Activated naive CD8-positive, alpha-beta T cell treated with anti-CD3 and anti-CD28 coated beads, Interleukin-2, amount 10 ng/mL, durations not matched to agents 7 days and 5 days (primary cell): ENCODE results near the gene SLC43A1. TPM values are rescaled to one million over a fixed set of nuclear protein-coding genes. Genes with fewer than 3 reads are reported as not detected.

Experiments used
- ATAC-seq: fragments of 150-1000 bp; cut with Tn5 transposase; one replicate; pipeline ENCODE4 v1.10.0; 2021; ENCODE audit warnings: low read depth, moderate library complexity
- POLR2A ChIA-PET: fragments of 350-600 bp; sonication (Branson Sonifier 250); formaldehyde crosslinking; loops from one replicate; lab custom pipeline; 2021; ENCODE audit warnings: antibody characterized with exemption; lab: Charles Lee
- DNase-seq: peaks from one replicate; pipeline ENCODE4 v3.0.0; 2021
- H3K27ac Mint-ChIP-seq: one replicate; pipeline ENCODE4 v1.8.0; 2022; ENCODE audit warnings: mild to moderate bottlenecking, mixed read lengths
- H3K27me3 Mint-ChIP-seq: one replicate; pipeline ENCODE4 v1.8.0; 2022; ENCODE audit warnings: mild to moderate bottlenecking, moderate library complexity, mixed read lengths
- H3K36me3 Mint-ChIP-seq: one replicate; pipeline ENCODE4 v1.8.0; 2021; ENCODE audit warnings: mild to moderate bottlenecking, mixed read lengths
- H3K4me1 Mint-ChIP-seq: one replicate; pipeline ENCODE4 v1.8.0; 2021; ENCODE audit warnings: mixed read lengths
- H3K4me3 Mint-ChIP-seq: one replicate; pipeline ENCODE4 v1.8.0; 2022; ENCODE audit warnings: mild to moderate bottlenecking, moderate library complexity, mixed read lengths
- H3K9me3 Mint-ChIP-seq: one replicate; pipeline ENCODE4 v1.8.0; 2021; ENCODE audit warnings: mixed read lengths
- total RNA-seq, 2 experiments: library from RNA; stranded (reverse); gene quantifications; one replicate each; pipeline ENCODE4 v1.2.3, GENCODE V29; 2021

Gene SLC43A1
- 10 to 100 TPM; 28.2 to 28.8 TPM for total RNA-seq

DNA sequence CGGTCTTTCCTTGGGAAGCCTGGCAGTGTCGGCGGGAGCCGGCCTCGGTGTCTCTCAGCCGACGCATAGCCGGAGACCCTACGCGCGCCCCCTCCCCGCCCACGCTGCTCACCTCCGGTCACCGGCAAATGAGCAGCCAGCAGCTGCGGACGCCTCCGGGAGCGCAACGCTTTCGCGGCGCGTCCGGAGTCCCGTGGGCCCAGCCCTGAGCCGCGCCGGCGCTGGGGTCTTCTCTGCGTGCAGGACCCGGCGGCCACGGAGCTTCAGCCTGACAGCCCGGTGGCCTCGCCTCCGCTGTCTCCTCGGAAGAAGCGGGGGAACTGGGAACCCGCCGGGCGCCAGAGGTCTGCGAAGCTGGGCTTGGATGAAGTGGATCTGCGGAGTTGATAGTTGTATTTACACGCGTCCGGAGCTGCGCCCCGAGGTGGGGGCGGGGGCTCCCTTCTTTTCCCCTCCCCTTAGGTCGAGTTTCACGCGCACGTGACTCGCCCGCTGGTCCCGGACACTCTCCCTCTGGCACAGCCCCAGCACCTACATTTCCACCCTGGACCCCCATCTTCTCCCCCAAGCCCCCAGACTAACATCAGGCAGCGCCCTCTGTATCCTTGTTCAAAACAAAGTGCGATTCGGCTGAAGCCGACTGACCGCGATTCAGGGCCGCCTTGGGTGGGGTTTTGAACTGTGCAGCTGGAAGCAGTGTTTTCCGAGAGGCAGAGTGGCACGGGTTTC is at the start of gene SLC43A1:
Gene SLC43A1, minus strand, starts transcription at position 371 of the 729 bp plus-strand sequence. CDS start 1,591 bp downstream, outside the sequence.
- POLR2A ChIA-PET = interaction anchor here (1.0 to 5.0 kb wide), 9 partner anchors 11 to 226 kb away, joined by 3 to 36 read pairs (median 5); partner anchors contain the start of genes MED19, SELENOH, SSRP1 and TMX2
- Mint-ChIP-seq H3K27ac (peak within 1 kb of the TSS; percentile 98), H3K27me3 (no peaks in the 10 kb centered on the region), H3K36me3 (no peaks in the 10 kb centered on the region), H3K9me3 (no peaks in the 10 kb centered on the region), H3K4me3 (peak within 1 kb of the TSS; percentile 99), H3K4me1 (peaks cover 31% of the 10 kb centered on the region)
- DNase-seq = peak; percentile 66
- ATAC-seq = peak; percentile 43

DNA sequence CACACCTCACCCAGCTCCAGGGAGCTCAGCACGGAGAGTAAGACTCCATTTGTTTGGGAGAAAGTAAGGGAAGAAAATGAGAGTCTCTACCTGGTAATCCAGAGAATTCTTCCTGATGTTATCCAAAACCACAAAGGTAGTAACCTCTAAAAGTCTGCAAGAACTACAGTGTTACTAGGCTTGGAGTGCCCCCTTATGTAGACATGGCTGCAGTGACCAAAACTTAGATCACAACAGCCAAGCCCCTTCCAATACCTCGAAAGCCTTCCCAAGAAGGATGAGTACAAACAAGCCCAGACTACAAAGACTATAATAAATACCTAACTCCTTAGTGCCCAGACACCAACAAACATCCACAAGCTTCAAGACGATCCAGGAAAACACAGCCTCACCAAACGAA is 47.1 kb upstream of the SLC43A1 start:
- H3K4me1 Mint-ChIP-seq = peaks cover 36% of the 10 kb centered on the region
- no peaks in the 10 kb centered on the region for H3K27me3 Mint-ChIP-seq
- POLR2A ChIA-PET = no interaction called here
- H3K36me3 Mint-ChIP-seq = peaks cover 40% of the 10 kb centered on the region
- peak overlapping the region; percentile 71 for H3K27ac Mint-ChIP-seq
- DNase-seq (no peak), ATAC-seq (no peak)
- peak overlapping the region; percentile 67 for H3K4me3 Mint-ChIP-seq
- H3K9me3 Mint-ChIP-seq = no peaks in the 10 kb centered on the region

GRCh38 chr11:57560146-57560545 is 44.6 kb upstream of the SLC43A1 start:
- POLR2A ChIA-PET = no interaction called here

DNA sequence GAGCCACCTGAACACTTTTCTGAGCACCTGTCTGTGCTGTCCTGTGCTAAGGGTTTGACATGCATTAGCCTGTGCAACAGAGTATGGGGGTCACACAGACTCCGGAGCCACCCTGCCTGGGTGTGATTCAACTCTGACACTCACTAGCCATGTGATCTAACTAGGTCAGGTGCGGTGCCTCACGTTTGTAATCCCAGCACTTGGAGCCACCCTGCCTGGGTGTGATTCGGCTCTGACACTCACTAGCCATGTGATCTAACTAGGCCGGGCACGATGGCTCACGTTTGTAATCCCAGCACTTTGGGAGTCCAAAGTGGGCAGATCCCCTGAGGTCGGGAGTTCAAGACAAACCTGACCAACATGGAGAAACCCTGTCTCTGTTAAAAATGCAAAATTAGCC is 40.5 kb upstream of the SLC43A1 start:
- Mint-ChIP-seq H3K27me3 (no peaks in the 10 kb centered on the region), H3K9me3 (no peaks in the 10 kb centered on the region), H3K27ac (no peak overlapping the region), H3K36me3 (peaks cover 47% of the 10 kb centered on the region), H3K4me3 (no peak overlapping the region), H3K4me1 (peaks cover 10% of the 10 kb centered on the region)
- no peak for DNase-seq
- no peak for ATAC-seq
- POLR2A ChIA-PET = no interaction called here

More at GRCh38 chr11:57560146-57560545, 44.6 kb upstream of the SLC43A1 start:
- Mint-ChIP-seq H3K4me1 (peaks cover 36% of the 10 kb centered on the region), H3K4me3 (no peak overlapping the region), H3K27ac (no peak overlapping the region), H3K36me3 (peaks cover 44% of the 10 kb centered on the region), H3K9me3 (no peaks in the 10 kb centered on the region), H3K27me3 (no peaks in the 10 kb centered on the region)
- no peak for ATAC-seq
- DNase-seq = no peak

- DNase-seq (no peak), ATAC-seq (no peak)
- Mint-ChIP-seq H3K27me3 (no peaks in the 10 kb centered on the region), H3K4me1 (peaks cover 9% of the 10 kb centered on the region), H3K4me3 (no peak overlapping the region), H3K27ac (peak overlapping the region; percentile 24), H3K9me3 (no peaks in the 10 kb centered on the region), H3K36me3 (peaks cover 47% of the 10 kb centered on the region)
- POLR2A ChIA-PET = no interaction called here
Observed at GRCh38 chr11:57555393-57555792, 39.9 kb upstream of the SLC43A1 start.

GRCh38 chr11:57552479-57552878 is 37.0 kb upstream of the SLC43A1 start:
- H3K27me3 Mint-ChIP-seq = no peaks in the 10 kb centered on the region
- no peak overlapping the region for H3K27ac Mint-ChIP-seq
- no peak for ATAC-seq
- POLR2A ChIA-PET = no interaction called here
- DNase-seq = no peak
- peaks cover 21% of the 10 kb centered on the region for H3K4me1 Mint-ChIP-seq
- no peak overlapping the region for H3K4me3 Mint-ChIP-seq
- peaks cover 41% of the 10 kb centered on the region for H3K36me3 Mint-ChIP-seq
- no peaks in the 10 kb centered on the region for H3K9me3 Mint-ChIP-seq

DNA sequence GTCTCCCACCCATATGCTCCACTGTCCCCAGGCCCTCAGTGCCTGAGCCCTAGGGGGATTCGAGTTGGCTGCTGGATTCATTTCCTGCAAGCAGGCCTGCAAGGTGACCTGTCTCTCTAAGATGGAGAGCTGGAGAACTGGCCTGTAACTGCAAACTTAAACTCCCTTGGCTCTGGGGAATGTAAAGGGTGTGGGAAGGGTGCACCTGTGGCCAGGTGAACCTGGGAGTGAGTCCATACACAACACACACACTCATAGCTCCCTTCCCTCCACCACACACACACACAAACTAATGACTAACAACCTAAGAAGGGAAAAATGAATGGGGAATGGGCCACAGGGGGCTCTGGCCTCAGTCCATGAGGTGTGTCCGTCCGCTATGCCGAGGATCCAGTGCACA is 36.4 kb upstream of the SLC43A1 start:
- no peak for DNase-seq
- peaks cover 37% of the 10 kb centered on the region for H3K36me3 Mint-ChIP-seq
- no peak overlapping the region for H3K4me3 Mint-ChIP-seq
- H3K27me3 Mint-ChIP-seq = no peaks in the 10 kb centered on the region
- peaks cover 25% of the 10 kb centered on the region for H3K4me1 Mint-ChIP-seq
- H3K27ac Mint-ChIP-seq = no peak overlapping the region
- ATAC-seq = no peak
- no peaks in the 10 kb centered on the region for H3K9me3 Mint-ChIP-seq
- POLR2A ChIA-PET = no interaction called here

DNA sequence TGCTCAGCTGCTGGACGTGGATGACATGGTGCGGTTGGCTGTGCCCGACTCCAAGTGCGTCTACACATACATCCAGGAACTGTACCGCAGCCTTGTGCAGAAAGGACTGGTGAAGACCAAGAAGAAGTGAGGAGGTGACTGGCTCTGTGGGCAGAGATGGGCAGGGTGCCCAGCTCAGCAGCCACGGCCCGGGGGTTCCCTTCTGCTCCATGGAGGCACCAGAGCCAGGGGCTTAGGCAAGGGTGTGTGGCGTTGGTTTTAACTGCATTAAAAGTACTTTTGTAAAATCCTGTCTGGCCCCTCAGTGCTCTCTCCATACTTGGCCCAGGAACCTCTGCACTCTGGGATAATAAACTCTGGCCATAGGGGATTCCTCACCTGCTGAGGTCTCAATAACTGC is 34.5 kb upstream of the SLC43A1 start:
- Mint-ChIP-seq H3K9me3 (no peaks in the 10 kb centered on the region), H3K27ac (peak overlapping the region; percentile 50), H3K4me3 (no peak overlapping the region), H3K27me3 (no peaks in the 10 kb centered on the region), H3K36me3 (peaks cover 32% of the 10 kb centered on the region), H3K4me1 (peaks cover 23% of the 10 kb centered on the region)
- DNase-seq (no peak), ATAC-seq (no peak)
- POLR2A ChIA-PET = interaction anchor here (0.5 to 1.0 kb wide), 2 partner anchors 16 to 94 kb away, joined by 3 to 4 read pairs; no protein-coding TSS in a partner anchor

DNA sequence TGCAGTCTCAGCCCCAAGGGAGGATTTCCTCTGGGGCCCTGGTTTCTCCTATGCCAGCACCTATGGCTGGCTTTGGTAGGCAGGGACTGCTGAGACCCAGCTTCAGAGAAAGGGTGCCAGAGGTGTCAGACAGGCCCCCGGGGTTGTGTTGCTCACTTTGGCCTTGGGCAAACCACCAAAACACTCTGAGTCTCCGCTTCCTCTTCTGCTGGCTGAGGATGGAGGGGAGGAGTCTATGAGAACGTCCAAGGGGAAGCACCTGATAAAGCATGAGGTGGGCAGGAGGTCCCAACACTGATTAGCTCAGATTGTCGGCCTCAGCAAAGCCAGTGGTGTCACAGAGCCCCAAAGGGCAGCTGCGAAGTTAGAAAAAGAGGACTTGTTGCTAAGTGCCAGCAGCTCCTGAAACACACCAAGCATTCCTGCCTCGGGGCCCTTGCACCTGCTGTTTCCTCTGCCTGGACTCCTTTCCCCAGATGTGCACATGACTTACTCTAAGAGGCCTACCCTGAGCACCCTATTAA is 32.4 kb upstream of the SLC43A1 start:
- H3K4me1 Mint-ChIP-seq = peaks cover 25% of the 10 kb centered on the region
- no peaks in the 10 kb centered on the region for H3K9me3 Mint-ChIP-seq
- POLR2A ChIA-PET = no interaction called here
- H3K27me3 Mint-ChIP-seq = no peaks in the 10 kb centered on the region
- DNase-seq (no peak), ATAC-seq (peak; percentile 69)
- H3K27ac Mint-ChIP-seq = peak overlapping the region; percentile 66
- H3K4me3 Mint-ChIP-seq = no peak overlapping the region
- H3K36me3 Mint-ChIP-seq = peaks cover 22% of the 10 kb centered on the region

DNA sequence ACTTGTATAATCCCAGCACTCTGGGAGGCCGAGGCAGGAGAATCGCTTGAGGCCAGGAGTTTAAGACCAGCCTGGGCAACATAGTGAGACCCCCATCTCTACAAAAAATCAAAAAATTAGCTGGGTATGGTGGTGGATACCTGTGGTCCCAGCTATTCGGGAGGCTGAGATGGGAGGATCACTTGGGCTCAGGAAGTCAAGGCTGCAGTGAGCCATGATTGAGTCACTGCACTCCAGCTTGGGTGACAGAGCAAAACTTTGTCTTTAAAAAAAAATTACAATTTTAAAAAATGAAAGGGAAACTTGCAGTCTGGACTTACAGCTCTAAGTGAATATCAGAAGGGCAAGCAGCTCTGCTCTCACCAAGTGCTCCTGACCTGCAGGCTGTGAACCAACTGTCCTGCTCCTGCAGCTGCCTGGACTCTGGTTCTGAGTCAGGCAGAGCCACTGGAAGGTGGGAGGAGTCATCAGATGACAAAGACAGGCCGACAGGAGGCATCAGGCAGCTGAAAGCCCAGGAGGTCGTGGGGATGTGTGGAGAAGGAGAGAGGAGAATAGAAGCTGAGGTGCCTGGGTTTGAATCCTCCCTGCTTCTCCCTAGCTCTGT is 31.5 kb upstream of the SLC43A1 start:
- H3K27ac Mint-ChIP-seq = peak overlapping the region; percentile 66
- DNase-seq (no peak), ATAC-seq (no peak)
- H3K4me3 Mint-ChIP-seq = no peak overlapping the region
- H3K4me1 Mint-ChIP-seq = peaks cover 26% of the 10 kb centered on the region
- POLR2A ChIA-PET = no interaction called here
- no peaks in the 10 kb centered on the region for H3K9me3 Mint-ChIP-seq
- H3K36me3 Mint-ChIP-seq = peaks cover 17% of the 10 kb centered on the region
- H3K27me3 Mint-ChIP-seq = no peaks in the 10 kb centered on the region

GRCh38 chr11:57546451-57546850 is 30.9 kb upstream of the SLC43A1 start:
- Mint-ChIP-seq H3K27ac (no peak overlapping the region), H3K36me3 (peaks cover 11% of the 10 kb centered on the region), H3K4me1 (peaks cover 26% of the 10 kb centered on the region), H3K27me3 (no peaks in the 10 kb centered on the region), H3K4me3 (no peak overlapping the region), H3K9me3 (no peaks in the 10 kb centered on the region)
- DNase-seq (no peak), ATAC-seq (no peak)
- POLR2A ChIA-PET = no interaction called here

DNA sequence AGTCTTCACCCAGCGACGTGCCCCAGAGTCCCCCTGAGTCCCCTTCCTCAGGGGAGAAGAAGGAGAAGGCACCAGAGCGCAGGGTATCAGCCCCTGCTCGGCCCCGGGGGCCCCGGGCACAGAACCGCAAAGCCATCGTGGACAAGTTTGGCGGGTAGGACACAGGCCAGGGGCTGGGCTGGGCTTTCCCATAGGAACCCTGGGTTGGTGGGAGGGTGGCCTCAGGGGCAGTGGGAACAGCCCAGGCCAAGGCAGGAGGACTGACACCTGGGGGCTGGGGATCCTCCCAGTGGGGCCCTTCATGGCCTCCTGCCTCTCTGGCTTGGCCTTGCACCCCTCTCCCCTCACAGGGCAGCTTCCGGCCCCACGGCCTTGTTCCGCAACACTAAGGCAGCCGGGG is 30.4 kb upstream of the SLC43A1 start:
- Mint-ChIP-seq H3K4me3 (no peak overlapping the region), H3K4me1 (peaks cover 26% of the 10 kb centered on the region), H3K9me3 (no peaks in the 10 kb centered on the region), H3K27me3 (no peaks in the 10 kb centered on the region), H3K36me3 (peaks cover 11% of the 10 kb centered on the region), H3K27ac (no peak overlapping the region)
- DNase-seq = no peak
- no peak for ATAC-seq
- POLR2A ChIA-PET = no interaction called here

DNA sequence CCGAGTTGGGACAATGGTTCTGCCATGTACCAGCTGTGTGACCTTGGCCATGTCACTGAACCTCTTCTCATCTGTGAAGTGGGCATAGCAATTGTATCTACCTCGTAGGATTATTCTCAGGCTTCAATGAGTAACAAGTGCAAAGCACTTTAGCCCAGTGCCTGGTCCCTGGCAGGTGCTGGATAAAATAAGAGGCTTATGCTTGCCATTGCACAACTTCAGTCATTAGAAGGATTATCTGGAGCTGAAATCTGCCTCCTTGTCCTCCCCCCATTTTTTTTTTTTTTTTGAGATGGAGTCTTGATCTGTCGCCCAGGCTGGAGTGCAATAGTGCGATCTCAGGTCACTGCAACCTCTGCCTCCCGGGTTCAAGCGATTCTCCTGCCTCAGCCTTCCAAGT is 29.1 kb upstream of the SLC43A1 start:
- Mint-ChIP-seq H3K4me1 (peaks cover 19% of the 10 kb centered on the region), H3K36me3 (peaks cover 14% of the 10 kb centered on the region), H3K27ac (no peak overlapping the region), H3K27me3 (no peaks in the 10 kb centered on the region), H3K4me3 (no peak overlapping the region), H3K9me3 (no peaks in the 10 kb centered on the region)
- DNase-seq = no peak
- POLR2A ChIA-PET = interaction anchor here (1.2 kb wide), 1 partner anchor 70 kb away, joined by 5 read pairs; no protein-coding TSS in a partner anchor
- ATAC-seq = no peak
